Adrenal gland (tissue), 12 donors: Measurements from ENCODE around the gene ITPKC. TPM values are rescaled to one million over a fixed set of nuclear protein-coding genes. Genes with fewer than 3 reads are reported as not detected.

ENCODE experiments used
- DNase-seq, 7 donors: peaks; one replicate each; pipeline ENCODE4 v3.0.0-alpha.2; 2019 to 2020
- H3K27ac ChIP-seq, 5 donors: fragments of 200-600 bp; sonication (generic) in 4 of 5; 1 replicate in 3 of 5; 2 replicates in 2 of 5; pipeline versions ENCODE4 v1.5.1 to v1.8.0; 2016 to 2020; ENCODE audit warnings: mild to moderate bottlenecking in 1 of 5
- H3K27me3 ChIP-seq: fragments of 200-600 bp; 2 replicates; pipeline ENCODE4 v1.8.0; 2021
- H3K36me3 ChIP-seq, 2 donors: fragments of 200-600 bp; replicated peaks in 1 of 2; 1 replicate in 1 of 2; 2 replicates in 1 of 2; pipeline versions ENCODE4 v1.5.1 to v1.8.0; 2018 to 2022
- H3K4me1 ChIP-seq, 2 donors: fragments of 200-600 bp; replicated peaks in 1 of 2; 1 replicate in 1 of 2; 2 replicates in 1 of 2; pipeline versions ENCODE4 v1.5.1 to v1.8.0; 2018 to 2021
- H3K4me3 ChIP-seq, 4 donors: fragments of 200-600 bp; sonication (generic) in 3 of 4; one replicate each; pipeline ENCODE4 v1.5.1; 2016 to 2018
- H3K9me3 ChIP-seq, 3 donors: fragments of 200-600 bp; sonication (generic) in 1 of 3; replicated peaks in 1 of 3; 1 replicate in 2 of 3; 2 replicates in 1 of 3; pipeline versions ENCODE4 v1.5.1 to v1.8.0; 2016 to 2021
- POLR2A ChIP-seq, 2 donors: fragments of 450-650 bp; IDR thresholded peaks; one replicate each; pipeline ENCODE4 v1.6.1; 2017; ENCODE audit warnings: antibody characterized with exemption in 2 of 2, mild to moderate bottlenecking in 2 of 2, moderate library complexity in 1 of 2
- WGBS, 4 donors: extraction: QIAGEN DNeasy Blood & Tissue Kit in 2 of 4; methylation state at CpG; one replicate each; pipeline versions ENCODE4 v1.1.5 to v1.1.7; 2013 to 2017; 5-methylcytosine and 5-hydroxymethylcytosine counted together
- intact Hi-C, 2 donors: fragments of 100-400 bp; cut with DNase I; formaldehyde crosslinking; loops; one replicate each; pipeline versions ENCODE4 v1.14.1 to v1.15.0; 2022 to 2023
- polyA plus RNA-seq, 3 donors: library from polyadenylated mRNA; stranded (reverse); fragments of 200-250 nt in 2 of 3; fragments of 350-450 nt in 1 of 3; fragmentation: Illumina TruSeq in 1 of 3; extraction: RNeasy Lipid Tissue Mini Kit (QIAGEN cat#74804) in 1 of 3; gene quantifications; one replicate each; pipeline ENCODE4 v1.2.3, GENCODE V29; 2013 to 2014
- total RNA-seq, 9 donors: library from RNA; depleted of rRNA in 4 of 9; stranded (reverse); fragments of >200 nt in 4 of 9; fragments of 120-200 nt in 1 of 9; fragmentation: NEBNext Ultra II Directional in 1 of 9; extraction: Animal tissue kit (Norgen Biotek cat#: 25700) in 1 of 9; gene quantifications; one replicate each; pipeline versions ENCODE4 v1.1.0 to v1.2.4, GENCODE V29; 2013 to 2023
- TF ChIP-seq, protein P1 (sequence below), 6 experiments: fragments of 450-650 bp in 4 of 6; fragments of 200-600 bp in 2 of 6; sonication (generic) in 1 of 6; IDR thresholded peaks; 1 replicate in 5 of 6; 2 replicates in 1 of 6; pipeline versions ENCODE4 v1.5.1 to v1.8.0; 2016 to 2021; ENCODE audit warnings: antibody characterized with exemption in 6 of 6, mild to moderate bottlenecking in 2 of 6, moderate library complexity in 1 of 6
- donor health status: healthy with polysubstance abuse.
- donor health status: Bipolar disorder and iron deficiency.
- donor health status: DM: yes; HTN: yes; CAD: no.
- donor health status: DM: no; HTN: no; CAD: no.
- donor health status: DM: no; HTN: no; CAD: no.
- donor health status: DM: yes; HTN: yes; CAD: no.

ITPKC gene
- total and polyA plus RNA-seq, 12 donors = 7.8 to 36.1 (median 22.5) TPM

DNA sequence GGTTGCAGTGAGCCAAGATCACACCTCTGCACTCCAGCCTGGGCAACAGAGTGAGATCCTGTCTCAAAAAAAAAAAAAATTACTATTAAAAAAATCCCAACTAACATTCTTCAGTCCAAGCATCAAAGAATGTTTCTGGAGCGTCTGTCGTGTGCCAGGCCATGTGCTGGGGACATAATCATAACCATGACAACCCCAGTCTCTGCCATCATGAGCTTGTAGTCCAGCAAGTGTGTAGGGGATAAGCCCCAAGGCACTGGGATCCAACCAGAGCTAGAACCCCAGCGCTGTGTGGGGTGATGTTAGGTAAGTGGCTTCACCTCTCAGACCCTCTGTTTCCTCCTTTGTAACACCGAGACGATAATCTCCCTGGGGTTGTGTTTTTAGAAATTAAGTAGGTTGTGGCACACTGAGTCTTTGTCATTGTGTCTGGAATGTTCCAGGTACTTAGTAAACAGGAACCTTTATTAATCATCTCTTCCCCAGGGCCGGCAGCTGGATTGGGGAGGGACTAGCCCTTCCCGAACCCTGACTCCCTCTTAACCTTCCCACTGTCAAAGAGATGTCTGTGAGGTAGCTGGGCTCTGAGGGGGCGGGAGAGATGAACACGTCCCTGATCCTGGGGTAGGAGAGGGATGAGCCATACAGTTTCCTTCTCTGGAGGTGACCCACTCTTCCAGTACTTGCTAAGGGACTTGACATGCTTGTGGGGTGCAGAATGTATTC lies 5.2 kb downstream of the ITPKC start:
- TF ChIP-seq POLR2A (IDR thresholded peaks at IDR 0.05) = no peak
- TF ChIP-seq, protein P1, sequence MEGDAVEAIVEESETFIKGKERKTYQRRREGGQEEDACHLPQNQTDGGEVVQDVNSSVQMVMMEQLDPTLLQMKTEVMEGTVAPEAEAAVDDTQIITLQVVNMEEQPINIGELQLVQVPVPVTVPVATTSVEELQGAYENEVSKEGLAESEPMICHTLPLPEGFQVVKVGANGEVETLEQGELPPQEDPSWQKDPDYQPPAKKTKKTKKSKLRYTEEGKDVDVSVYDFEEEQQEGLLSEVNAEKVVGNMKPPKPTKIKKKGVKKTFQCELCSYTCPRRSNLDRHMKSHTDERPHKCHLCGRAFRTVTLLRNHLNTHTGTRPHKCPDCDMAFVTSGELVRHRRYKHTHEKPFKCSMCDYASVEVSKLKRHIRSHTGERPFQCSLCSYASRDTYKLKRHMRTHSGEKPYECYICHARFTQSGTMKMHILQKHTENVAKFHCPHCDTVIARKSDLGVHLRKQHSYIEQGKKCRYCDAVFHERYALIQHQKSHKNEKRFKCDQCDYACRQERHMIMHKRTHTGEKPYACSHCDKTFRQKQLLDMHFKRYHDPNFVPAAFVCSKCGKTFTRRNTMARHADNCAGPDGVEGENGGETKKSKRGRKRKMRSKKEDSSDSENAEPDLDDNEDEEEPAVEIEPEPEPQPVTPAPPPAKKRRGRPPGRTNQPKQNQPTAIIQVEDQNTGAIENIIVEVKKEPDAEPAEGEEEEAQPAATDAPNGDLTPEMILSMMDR (IDR thresholded peaks at IDR 0.05) = no peak
- peak in 1 of 7 donors; percentile 47 for DNase-seq
- Histone ChIP-seq H3K36me3 (peaks cover 0 to 34% of the 10 kb centered on the region in 2 donors), H3K9me3 (no peaks in the 10 kb centered on the region), H3K27ac (peak overlapping the region in 4 of 5 donors; percentile 25 to 97 (median 94)), H3K4me1 (peaks cover 41 to 44% of the 10 kb centered on the region in 2 donors), H3K4me3 (peak overlapping the region in 1 of 4 donors; percentile 20), H3K27me3 (no peaks in the 10 kb centered on the region)
- intact Hi-C loops = no loop called here
- WGBS, 4 donors = 48 to 60% (median 54%) methylated on average over 9 of the region's 9 CpGs

DNA sequence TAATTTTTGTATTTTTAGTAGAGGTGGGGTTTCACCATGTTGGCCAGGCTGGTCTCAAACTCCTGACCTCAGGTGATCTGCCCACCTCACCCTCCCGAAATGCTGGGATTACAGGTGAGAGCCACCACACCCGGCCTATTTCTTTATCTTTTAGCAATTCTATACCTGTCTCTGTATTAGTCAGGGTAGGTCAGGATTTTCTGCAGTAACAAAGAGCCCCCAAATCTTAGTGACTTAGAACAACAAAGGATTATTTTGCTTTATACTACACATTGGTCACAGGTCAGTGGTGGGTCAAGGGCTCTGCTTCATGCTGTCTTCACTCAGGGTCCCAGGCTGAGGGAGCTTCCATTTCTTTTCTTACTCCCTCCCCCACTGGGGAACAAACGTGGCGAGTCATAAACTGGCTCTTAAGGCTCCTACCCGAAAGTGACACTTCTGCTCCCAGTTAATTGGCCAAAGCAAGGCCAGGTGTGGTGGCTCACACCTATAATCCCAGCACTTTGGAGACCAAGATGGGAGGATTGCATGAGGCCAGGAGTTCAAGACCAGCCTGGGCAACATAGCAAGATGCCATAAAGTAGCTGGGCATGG lies 6.8 kb downstream of the ITPKC start:
- Histone ChIP-seq H3K27me3 (no peaks in the 10 kb centered on the region), H3K27ac (no peak overlapping the region), H3K36me3 (peaks cover 0 to 51% of the 10 kb centered on the region in 2 donors), H3K9me3 (no peaks in the 10 kb centered on the region), H3K4me3 (no peak overlapping the region), H3K4me1 (peaks cover 35 to 44% of the 10 kb centered on the region in 2 donors)
- TF ChIP-seq POLR2A (IDR thresholded peaks at IDR 0.05) = no peak
- intact Hi-C loops = no loop called here
- DNase-seq = no peak
- 88 to 96% (median 91%) methylated on average over 5 of the region's 5 CpGs for WGBS, 4 donors

DNA sequence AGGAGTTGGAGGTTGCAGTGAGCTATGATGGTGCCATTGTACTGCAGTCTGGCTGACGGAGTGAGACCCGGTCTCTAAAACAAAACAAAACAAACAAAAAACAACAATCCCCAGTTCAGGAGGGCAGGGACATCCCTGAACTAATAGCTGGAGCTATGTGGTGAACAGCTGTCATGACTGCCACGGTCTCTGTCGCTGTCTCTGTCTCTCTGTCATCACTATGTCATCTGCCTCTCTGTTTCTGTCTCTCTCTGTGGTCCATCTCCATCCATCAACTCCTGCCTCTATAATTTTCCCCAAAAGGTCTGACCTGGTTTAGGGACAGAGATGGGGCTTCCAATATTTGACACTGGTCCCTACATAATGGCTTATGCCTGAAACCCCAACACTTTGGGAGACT lies 7.4 kb downstream of the ITPKC start:
- peaks cover 0 to 56% of the 10 kb centered on the region in 2 donors for H3K36me3 ChIP-seq
- H3K27ac ChIP-seq = no peak overlapping the region
- H3K4me3 ChIP-seq = no peak overlapping the region
- H3K9me3 ChIP-seq = no peaks in the 10 kb centered on the region
- DNase-seq = no peak
- WGBS, 4 donors = 94 to 98% (median 96%) methylated on average over 4 of the region's 4 CpGs
- TF ChIP-seq, protein P1 (IDR thresholded peaks at IDR 0.05) = no peak
- intact Hi-C loops = no loop called here
- H3K27me3 ChIP-seq = no peaks in the 10 kb centered on the region
- H3K4me1 ChIP-seq = peaks cover 31 to 42% of the 10 kb centered on the region in 2 donors

DNA sequence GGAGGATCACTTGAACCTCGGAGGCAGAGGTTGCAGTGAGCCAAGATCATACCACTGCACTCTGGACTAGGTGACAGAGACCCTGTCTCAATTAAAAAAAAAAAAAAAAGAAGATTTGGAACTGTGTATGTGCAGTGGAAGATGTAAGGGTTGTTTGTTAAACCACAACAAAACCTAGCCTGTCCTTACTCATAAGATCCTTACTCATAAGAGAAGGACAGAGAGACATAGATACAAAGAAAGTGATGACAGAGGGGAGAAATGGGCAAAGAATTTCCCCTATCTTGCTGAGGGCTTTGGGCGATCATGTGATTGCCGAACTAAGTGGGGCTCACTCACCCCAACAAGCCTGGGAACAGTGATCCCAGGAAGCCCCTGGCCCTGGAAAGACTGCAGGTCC lies 7.9 kb downstream of the ITPKC start:
- WGBS, 4 donors = 85 to 93% (median 92%) methylated on average over 3 of the region's 3 CpGs
- no peak overlapping the region for H3K27ac ChIP-seq
- H3K36me3 ChIP-seq = peaks cover 0 to 62% of the 10 kb centered on the region in 2 donors
- TF ChIP-seq, protein P1 (IDR thresholded peaks at IDR 0.05) = no peak
- no peak for TF ChIP-seq POLR2A (IDR thresholded peaks at IDR 0.05)
- peaks cover 26 to 36% of the 10 kb centered on the region in 2 donors for H3K4me1 ChIP-seq
- H3K27me3 ChIP-seq = no peaks in the 10 kb centered on the region
- H3K9me3 ChIP-seq = no peaks in the 10 kb centered on the region
- no peak for DNase-seq
- intact Hi-C loops = no loop called here
- H3K4me3 ChIP-seq = no peak overlapping the region
